Activated naive CD4-positive, alpha-beta T cell treated with anti-CD3 and anti-CD28 coated beads, Interleukin-2, amount 50 U/mL, for 16 hours (primary cell): ENCODE results near the gene STK33.

ENCODE experiments used
- DNase-seq: peaks from one replicate; pipeline ENCODE4 v3.0.0-alpha.2; 2020

STK33 gene

DNA sequence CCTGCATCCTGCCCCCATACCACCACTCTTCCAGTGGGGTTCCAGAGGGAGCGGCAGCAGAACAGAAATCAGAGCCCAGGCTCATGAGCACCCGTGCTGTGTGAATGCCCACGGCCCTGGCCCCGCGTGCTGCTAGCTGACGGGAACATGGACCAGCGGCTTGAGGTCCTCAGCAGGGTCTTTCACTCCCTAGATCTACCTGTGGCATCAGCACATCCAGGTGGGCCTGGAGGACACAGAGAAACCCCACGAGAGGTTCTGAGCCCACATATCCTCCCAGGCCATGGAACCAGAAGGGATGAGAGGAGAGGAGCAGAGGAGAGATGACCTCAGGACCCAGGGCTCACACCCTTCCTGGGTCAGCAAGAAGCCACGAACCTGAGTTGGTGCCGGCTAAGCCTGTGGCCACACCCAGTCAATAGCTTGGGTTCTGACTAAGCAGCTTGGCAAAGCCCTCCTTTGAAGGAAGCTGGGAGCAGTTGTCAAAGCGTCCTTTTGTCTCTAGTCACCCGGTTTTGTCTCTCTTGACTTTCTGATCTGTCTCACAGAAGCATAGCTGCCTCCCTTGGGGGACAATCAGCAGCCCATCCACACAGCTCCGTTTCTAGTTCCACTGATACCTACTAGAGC lies 241.0 kb downstream of the STK33 start:
- no peak for DNase-seq

DNA sequence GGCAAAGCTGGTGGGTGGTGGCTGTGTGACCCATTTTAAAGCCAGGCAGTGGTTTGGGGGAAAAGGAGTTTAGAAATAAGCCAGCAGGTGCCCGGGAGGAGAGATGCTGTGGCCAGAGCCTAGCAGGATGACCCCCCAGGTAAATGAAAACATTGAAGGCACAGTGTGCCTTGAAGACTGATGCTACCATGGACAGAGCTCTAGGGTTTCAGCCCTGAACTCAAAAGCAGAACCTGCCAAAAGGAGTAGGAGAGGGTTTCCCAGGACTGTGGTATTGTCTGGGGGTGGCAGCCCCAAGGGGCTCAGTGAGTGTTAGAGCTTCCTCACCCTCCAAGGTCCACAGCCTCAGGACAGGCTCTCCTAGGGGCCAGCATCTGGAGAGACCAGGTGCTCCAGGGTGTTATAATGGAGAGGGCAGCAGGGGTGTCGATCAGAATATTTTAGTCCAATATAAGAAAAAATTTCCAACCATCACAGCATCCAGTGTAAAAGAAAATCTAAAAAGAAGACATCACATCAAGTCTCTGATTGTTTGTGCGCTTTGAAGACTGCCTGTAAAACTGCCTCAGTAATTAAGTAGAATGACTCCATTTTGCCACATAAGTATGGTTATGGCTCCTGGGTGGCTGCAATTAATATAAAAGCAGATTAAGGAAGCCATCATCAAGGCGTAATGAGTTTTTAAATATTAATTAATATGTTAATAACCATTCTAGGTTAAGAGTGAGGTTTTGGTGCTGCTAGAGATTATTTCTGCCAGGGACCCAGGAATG lies 241.7 kb downstream of the STK33 start:
- no peak for DNase-seq

- no peak for DNase-seq
Observed at GRCh38 chr11:8351223-8351622, 242.8 kb downstream of the STK33 start.

GRCh38 chr11:8347978-8348377 lies 246.1 kb downstream of the STK33 start:
- DNase-seq, result no peak

GRCh38 chr11:8346157-8346755 lies 247.8 kb downstream of the STK33 start:
- DNase-seq, result no peak

DNA sequence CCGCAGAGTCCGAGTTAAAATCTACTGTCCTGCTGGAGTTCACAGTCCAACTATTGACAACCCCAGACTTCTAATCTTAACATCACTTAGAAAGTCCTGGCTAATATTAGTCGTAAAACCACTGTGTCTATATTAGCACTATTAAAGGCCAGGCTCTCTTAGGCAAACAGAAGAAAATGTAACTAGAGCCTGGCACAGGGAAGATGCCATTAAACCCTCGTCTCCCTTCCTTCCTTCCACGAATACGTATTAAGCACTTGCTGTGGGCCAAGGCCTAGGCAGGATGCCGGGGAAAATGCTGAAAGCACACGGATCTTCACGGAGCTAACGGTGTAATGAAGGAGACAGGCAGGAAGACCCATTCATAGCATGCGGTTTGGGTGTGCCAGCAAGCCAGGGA lies 248.8 kb downstream of the STK33 start:
- DNase-seq, result no peak

- no peak for DNase-seq
Observed at GRCh38 chr11:8344346-8344745, 249.7 kb downstream of the STK33 start.

DNA sequence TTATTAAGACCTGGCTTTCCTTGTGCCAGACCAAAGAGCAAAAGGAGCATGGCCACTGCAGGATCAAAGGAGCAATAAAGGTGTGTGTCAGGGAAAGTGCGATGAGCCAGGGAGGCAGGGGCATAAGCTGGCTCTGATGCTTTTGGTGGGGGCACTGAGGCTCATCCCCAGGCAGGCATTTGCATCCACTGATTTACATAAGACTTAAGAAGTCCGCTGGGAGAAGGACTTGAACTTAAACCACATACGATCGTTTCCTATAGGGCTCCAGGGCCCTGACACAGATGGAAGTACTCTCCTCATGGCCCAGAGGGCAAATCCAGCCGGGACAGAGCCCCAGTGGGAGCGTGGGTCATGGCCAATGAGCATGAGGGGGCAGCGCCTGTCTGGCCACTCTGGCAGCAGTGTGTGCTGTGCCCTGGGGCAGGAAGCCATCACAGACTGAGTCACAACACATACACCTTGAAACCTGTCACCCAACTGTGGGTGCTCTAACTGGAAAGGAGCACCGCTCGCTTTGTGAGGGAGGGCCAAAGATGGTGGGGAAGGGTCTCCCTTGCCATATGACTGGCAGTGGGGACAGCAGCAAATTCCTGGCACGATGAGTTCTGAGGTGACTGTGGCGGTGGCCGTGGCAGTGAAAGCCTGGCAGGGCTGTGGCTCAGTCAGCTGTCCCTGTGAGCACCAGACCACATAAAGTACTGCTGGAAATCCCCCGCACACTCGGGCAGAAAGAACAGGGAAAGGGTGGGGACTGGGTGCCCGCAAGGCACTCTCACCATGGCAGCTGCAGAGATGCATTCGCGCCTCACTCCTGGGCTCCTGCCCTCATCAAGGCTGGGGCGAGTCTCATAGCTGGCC lies 251.0 kb downstream of the STK33 start:
- no peak for DNase-seq

GRCh38 chr11:8341996-8342395 lies 252.0 kb downstream of the STK33 start:
- DNase-seq, result no peak
